Activated T-cell treated with anti-CD3 and anti-CD28 coated beads for 24 hours (primary cell): ENCODE results near the gene MED15.
"Not testable (repeated sequence)": the region's sequence is repeated elsewhere in the genome, so short reads cannot be mapped to it uniquely, and the experiment has no call there.

Experiments
- DNase-seq: peaks from one replicate; pipeline ENCODE4 v3.0.0-alpha.2; 2020; ENCODE audit warnings: low read depth

The MED15 gene

DNA sequence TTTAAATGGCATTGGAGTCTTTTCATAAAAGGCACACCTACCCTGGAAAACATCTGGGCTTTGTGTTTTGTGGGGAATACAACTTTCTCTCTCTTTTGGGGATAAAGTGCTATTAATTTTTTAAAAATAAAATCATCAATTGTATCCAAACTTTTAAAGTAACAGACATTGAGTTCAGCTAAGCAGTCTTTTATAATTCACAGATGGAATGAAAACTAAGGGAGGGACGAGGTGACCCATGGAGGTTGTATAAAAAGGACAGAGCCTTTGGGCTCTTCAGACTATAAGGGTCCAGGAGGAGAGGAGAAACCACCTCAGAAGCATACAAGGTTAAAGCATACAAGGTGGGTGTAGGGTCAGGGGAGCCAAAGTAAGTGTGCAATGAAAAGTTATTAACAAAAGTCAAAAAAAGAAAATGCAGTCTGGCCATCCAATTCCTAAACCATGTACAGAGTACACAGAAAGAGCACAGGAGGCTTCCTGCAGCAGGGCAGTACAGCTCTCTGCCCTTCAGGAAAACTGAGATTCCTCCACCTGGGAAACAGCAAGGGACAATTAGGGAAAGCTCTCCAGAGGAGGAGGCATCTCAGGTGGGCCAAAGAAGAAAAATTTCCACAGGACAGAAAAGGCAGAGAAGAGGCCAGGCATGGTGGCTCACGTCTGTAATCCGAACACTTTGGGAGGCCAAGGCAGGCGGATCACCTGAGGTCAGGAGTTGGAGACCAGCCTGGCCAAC, 22.3 kb upstream of the MED15 start:
- DNase-seq, result no peak

- DNase-seq, result no peak
Measured at GRCh38 chr22:20486229-20486628, 21.2 kb upstream of the MED15 start.

- no peak for DNase-seq
Measured at GRCh38 chr22:20487715-20488114, 19.7 kb upstream of the MED15 start.

- DNase-seq, result no peak
Measured at GRCh38 chr22:20488946-20489345, 18.5 kb upstream of the MED15 start.

DNA sequence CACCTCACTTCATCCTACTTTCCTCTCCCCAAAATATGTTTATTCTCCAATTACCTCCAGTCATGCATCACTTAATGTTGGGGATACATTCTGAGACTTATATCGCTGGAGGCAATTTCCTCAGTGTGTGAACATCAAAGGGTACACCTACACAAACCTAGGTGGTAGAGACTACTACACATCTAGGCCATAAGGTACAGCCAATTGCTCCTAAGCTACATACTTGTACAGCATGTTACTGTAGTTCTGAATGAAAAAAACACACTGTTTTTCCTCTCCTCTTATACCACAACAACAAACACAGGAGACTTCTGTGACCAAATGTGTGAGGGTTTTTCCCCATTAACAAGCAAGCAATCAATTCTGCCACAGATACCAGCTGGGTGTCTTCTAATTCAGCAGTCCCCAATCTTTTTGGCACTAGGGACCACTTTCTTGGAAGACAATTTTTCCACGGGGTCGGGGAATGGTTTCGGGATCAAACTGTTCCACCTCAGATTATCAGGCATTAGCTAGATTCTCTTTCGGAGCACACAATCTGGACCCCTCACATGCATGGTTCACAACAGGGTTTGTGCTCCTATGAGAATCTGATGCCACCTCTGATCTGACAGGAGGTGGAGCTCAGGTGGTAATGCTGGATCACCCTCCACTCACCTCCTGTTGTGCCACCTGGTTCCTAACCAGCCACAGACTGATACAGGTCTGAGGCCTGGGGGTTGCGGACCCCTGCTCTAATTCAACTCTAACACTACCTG, 17.0 kb upstream of the MED15 start:
- no peak for DNase-seq

GRCh38 chr22:20490941-20491307, 16.5 kb upstream of the MED15 start:
- DNase-seq, result no peak

GRCh38 chr22:20491346-20491745, 16.1 kb upstream of the MED15 start:
- no peak for DNase-seq

- peak; percentile 15 for DNase-seq
Measured at GRCh38 chr22:20494978-20495860, 12.2 kb upstream of the MED15 start, which contains the start of gene KLHL22. TSS of gene KLHL22 (minus strand) at chr22:20495795. CDS start at chr22:20489211, 6,584 bp downstream.

DNA sequence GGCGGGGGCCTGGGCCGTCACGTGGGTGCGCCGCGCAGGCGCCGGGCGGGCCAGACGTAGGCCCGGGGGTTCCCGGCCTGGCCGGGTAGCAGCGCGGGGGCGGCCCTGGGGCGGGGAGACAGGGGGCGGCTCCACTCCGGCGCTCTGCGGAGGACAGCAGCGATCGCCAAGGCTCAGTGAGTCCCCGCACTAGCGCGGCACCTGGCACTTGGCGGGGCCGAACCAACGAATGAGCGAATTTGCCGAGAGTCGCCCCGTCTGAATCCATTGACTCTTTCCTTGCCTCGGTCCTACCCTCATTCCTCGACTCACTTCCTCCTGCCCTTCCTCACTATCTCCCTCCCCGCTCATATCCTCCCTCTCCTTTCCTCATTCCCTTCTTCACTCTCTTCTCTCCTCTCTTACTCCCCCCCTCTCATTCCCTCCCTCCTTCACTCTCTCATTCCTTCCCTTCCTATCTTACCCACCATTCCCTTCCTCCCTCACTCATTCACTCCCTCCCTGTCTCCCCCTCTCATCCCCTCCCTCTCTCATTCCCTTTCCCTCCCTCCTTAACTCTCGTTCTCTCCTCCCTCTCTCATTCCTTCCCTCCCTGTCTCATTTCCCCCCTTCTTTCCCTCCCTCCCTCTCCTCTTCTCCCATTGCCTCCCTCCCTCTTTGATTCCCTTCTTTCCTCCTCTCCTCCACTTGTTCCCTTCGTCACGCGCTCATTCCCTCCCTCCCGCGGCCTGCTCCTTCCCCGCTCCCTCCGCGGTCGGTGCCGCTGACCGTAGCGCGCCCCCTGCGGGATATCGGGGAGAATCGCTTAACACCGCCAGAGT, 11.3 kb upstream of the MED15 start:
- DNase-seq, result peak; percentile 90

GRCh38 chr22:20497426-20497825, 10.0 kb upstream of the MED15 start:
- DNase-seq, result no peak

- DNase-seq, result no peak
Measured at GRCh38 chr22:20498913-20499312, 8.5 kb upstream of the MED15 start.

DNA sequence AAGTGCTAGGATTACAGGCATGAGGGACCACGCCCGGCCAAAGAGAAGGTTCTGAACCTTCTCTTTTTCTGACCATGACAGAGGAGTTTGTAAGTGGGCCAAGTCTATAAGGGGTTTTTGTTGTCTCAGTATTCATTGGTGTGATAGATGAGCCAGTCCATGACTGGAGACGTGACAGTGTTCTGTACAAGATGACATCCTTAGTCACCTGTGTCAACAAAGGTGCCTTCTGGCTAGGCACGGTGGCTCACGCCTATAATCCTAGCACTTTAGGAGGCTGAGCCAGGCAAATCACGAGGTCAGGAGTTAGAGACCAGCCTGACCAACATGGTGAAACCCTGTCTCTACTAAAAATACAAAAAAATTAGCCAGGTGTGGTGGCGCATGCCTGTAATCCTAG, 7.6 kb upstream of the MED15 start:
- DNase-seq, result no peak

DNA sequence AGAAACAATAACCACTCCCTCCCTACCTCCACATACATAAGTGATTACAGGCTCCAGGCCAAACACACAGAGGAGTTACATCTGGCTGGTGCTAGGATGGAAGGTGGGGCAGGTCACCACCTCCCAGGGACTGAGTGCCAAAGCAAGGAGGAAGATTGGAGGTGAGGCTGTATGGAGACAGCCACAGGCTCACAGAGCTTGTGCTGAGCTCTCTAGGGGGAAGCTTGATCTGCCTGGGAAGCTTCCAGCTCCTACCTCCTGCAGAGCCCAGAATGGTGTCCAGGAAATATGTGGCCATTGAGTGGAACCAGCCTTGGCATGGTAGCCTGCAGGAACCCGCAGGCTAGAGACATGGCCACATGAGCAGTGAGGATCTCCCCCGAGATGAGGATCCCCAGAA, 3.6 kb upstream of the MED15 start:
- DNase-seq, result no peak

DNA sequence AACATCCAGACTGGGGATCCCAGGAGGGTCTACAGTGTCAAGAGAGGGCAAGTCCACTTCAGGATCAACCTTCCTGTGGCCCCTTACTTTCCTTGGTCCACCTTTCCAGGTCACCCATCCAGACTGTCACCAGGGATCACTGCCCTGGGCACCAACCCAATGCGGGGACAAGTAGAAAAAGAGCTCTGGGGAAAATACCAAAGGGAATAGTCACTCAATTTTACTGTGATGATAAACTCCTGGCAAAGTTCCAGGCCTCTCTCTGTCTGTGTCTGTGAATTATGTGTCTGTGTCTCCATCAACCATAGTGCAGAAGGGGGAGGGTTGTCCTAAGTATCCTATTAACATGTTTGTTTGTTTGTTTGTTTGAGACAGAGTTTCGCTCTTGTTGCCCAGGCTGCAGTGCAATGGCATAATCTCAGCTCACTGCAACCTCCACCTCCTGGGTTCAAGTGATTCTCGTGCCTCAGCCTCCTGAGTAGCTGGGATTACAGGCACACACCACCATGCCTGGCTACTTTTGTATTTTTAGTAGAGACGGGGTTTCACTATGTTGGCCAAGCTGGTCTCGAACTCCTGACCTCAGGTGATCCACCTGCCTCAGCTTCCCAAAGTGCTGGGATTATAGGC, 3.0 kb upstream of the MED15 start:
- DNase-seq, result not testable (repeated sequence)

DNA sequence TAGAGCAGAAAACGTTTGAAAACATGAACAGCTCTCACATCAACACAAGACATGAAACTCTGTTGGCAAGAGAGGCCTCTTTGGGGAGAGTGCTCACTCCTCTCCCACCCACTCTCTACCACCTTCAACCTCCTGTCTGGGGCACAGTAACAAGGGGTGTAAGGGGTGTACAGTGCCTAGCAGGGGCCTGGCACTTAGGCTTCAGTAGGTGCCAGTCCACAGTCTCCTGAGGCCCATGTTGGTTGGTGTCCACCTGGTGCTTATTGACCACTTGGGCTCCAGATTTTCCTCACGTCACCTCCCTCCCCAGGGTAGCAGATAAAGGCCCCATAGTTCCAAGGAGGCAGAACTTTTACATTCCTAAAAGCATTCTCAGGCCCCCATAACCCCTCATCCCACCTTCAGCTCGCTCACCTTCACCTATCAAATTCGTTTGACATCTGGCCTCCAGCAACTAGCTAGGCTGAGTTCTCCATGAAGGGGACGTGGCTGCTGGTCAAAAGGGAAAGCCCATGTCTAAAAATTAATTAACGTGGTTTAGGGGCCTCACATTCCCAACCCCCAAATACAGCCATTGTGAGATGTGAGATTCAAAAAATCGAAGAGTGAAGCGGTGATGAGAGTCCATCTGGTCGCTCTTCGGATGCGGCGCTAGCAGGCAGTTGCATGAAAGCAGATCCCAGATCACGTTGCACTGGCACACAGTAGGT, 712 bp upstream of the MED15 start:
- no peak for DNase-seq

GRCh38 chr22:20508067-20508755, 801 bp downstream of the MED15 start:
- not testable (repeated sequence) for DNase-seq

GRCh38 chr22:20508815-20509271, 1.4 kb downstream of the MED15 start:
- DNase-seq, result no peak

GRCh38 chr22:20509344-20510047, 2.1 kb downstream of the MED15 start:
- DNase-seq, result peak; percentile 58
